ENCODE data around the gene TSN. TPM values are rescaled to one million over a fixed set of nuclear protein-coding genes. Genes with fewer than 3 reads are reported as not detected.

The TSN gene
- total and polyA plus RNA-seq, 2 experiments from 2014 or later: 62.5 to 94.8 TPM

- TF ChIP-seq ZNF462 (CRISPR knock-in tag; IDR thresholded peaks at IDR 0.05): no peak
These were observed 18.8 kb upstream of the TSN start, which contains the start of gene NIFK (continued) for GRCh38 chr2:121736462-121737336.

- ATAC-seq (no peak), DNase-seq (ENCODE audit: low spot score) (no peak)
- H3K27me3 Mint-ChIP-seq (ENCODE audit: insufficient read depth, low read depth, poor library complexity): peaks cover 9% of the 10 kb centered on the region
- TF ChIP-seq ZNF331 (CRISPR knock-in tag; IDR thresholded peaks at IDR 0.05; ENCODE audit: low read depth) (no peak), ZNF114 (CRISPR knock-in tag; IDR thresholded peaks at IDR 0.05) (no peak), EZH2 (IDR thresholded peaks at IDR 0.05; ENCODE audit: low read depth, unreplicated experiment) (no peak), STAT1 (IDR thresholded peaks at IDR 0.05; ENCODE audit: unreplicated experiment) (no peak), CTCF (conservative IDR thresholded peaks at IDR 0.05; ENCODE audit: low read depth in 2 of 2) (no peak), JUNB (IDR thresholded peaks at IDR 0.05; ENCODE audit: unreplicated experiment) (no peak), POLR2AphosphoS5 (IDR thresholded peaks at IDR 0.05; ENCODE audit: low read depth) (no peak), REST (IDR thresholded peaks at IDR 0.05; ENCODE audit: unreplicated experiment) (no peak)
- H3K4me3 Mint-ChIP-seq: no peak overlapping the region
- peaks cover 3% of the 10 kb centered on the region for H3K4me1 ChIP-seq (ENCODE audit: insufficient read depth)
- no peak overlapping the region for H3K4me3 ChIP-seq
- no peak overlapping the region for H3K27ac Mint-ChIP-seq
- H3K36me3 Mint-ChIP-seq (ENCODE audit: low read depth): peaks cover under 1% of the 10 kb centered on the region; the same call in 2 of the 3 replicates
- no peaks in the 10 kb centered on the region for H3K9me2 ChIP-seq (ENCODE audit: insufficient read depth)
- no peaks in the 10 kb centered on the region for H3K36me3 ChIP-seq (ENCODE audit: insufficient read depth)
- H3K4me1 Mint-ChIP-seq: peaks cover 6% of the 10 kb centered on the region; the same call in 2 of the 3 replicates
- H3K79me2 ChIP-seq (replicated peaks; ENCODE audit: insufficient read depth): peaks cover 7% of the 10 kb centered on the region
- H4K20me1 ChIP-seq (replicated peaks; ENCODE audit: insufficient read depth): peaks cover 5% of the 10 kb centered on the region
- H3K9me3 Mint-ChIP-seq: no peaks in the 10 kb centered on the region; the same call in 2 of the 3 replicates
- no peak overlapping the region for H3K27ac ChIP-seq (ENCODE audit: low read depth)
- H2AFZ ChIP-seq: no peak overlapping the region
- no peaks in the 10 kb centered on the region for H3K27me3 ChIP-seq (ENCODE audit: insufficient read depth)
- H3K4me2 ChIP-seq: no peak overlapping the region
- H3F3A ChIP-seq (replicated peaks; ENCODE audit: low read depth): peaks cover 8% of the 10 kb centered on the region
These were observed 14.5 kb upstream of the TSN start for GRCh38 chr2:121740973-121741372.

All from GM23338 (cell line).